ENCODE measurements around the gene FAT2.
"Not testable (repeated sequence)": the region's sequence is repeated elsewhere in the genome, so short reads cannot be mapped to it uniquely, and the experiment has no call there.

Gene FAT2

DNA sequence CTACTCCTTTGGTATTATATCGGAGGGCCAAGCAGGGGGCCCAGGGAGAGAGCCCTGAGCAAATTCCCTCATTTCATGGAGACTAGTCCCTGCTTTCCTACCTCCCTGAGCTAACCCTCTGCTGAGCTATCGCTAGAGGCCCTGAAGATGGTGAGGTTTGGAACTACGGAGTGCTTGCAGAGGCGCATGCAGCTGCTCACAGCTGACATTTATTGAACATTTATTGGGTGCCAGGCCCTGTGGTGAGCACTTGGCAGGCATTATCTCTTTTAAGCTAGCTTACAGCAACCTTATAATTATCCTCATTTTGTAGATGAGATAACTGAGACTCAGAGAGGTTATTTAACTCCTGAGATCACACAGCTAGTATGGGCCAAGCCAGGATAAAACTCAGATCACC lies 9.8 kb downstream of the FAT2 start:
- DNase-seq: no peak

DNA sequence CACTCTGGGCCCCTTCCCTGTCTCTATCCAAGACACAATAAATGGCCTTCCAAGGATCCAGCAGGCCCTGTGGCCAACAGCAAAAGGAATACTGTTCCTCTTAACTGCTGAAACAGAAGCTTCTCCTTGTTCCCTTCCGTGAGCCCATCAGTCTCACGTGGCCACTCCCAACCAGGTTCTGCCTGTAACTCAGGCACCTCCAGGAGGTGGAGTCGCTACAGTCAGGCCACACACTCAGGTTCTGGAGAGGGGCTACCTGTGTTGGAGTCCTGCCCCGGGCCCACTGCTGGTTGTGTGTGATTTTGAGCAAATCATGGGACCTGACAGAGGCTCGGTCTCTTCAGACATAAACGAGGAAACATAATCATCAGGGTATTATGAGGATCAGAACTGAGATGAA lies 10.3 kb downstream of the FAT2 start:
- no peak for DNase-seq

DNA sequence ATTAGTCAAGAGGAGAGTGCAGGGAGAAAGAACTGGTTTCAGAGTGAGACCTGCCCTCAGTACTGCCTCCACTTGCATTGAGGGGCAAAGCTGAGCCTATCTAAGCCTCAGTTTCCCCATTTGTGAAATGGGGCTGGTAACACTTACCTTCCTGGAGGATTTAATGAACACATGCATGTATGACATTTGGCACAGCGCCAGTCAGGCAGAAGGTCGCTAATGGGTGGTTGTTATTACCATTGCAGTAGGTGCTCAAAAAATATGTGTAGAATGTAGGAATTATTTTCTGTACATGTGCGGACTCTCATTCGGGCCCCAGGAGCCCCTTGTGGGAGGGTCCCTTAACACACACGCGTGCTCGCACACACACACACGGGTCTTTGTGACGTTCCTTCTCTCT lies 10.9 kb downstream of the FAT2 start:
- no peak for DNase-seq

DNA sequence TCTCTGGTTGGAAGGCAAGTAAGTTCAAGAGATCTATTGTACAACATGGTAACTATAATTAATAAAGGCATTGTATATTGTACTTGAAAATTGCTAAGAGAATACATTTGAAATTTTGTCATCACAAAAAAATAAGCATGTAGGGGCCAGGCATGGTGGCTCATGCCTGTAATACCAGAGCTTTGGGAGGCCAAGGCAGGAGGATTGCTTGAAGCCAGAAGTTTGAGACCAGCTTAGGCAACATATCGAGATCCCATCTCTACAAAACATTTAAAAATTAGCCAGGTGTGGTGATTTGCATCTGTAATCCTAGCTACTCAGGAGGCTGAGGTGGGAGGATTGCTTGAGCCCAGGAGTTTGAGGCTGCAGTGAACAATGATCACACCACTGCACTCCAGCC lies 12.0 kb downstream of the FAT2 start:
- not testable (repeated sequence) for DNase-seq

DNA sequence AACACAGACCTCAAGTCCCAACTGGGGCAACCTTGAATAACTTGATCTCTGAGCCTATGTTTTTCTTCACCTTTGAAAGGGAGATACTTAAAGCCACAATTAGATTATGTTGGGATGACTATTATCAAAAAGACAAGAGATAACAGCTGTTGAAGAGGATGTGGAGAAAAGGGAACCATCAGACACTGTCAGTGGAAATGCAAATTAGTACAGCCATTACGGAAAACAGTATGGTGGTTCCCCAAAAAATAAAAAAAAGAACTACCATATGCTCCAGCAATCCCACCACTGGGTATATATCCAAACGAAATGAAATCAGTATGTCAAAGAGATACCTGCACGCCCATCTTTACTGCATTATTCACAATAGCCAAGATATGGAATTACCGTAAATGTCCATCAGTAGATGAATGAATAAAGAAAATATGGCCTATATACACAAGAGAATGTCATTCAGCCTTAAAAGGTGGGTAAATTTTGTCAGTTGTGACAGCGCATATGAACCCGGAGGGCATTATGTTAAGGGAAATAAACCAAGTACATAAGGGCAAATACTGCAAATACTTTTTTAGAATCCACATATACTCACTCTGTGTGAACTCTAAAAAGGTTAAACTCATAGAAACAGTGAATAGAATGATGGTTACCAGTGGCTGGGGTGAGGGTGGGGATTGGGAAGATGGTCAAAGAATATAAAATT lies 12.7 kb downstream of the FAT2 start:
- no peak for DNase-seq

DNA sequence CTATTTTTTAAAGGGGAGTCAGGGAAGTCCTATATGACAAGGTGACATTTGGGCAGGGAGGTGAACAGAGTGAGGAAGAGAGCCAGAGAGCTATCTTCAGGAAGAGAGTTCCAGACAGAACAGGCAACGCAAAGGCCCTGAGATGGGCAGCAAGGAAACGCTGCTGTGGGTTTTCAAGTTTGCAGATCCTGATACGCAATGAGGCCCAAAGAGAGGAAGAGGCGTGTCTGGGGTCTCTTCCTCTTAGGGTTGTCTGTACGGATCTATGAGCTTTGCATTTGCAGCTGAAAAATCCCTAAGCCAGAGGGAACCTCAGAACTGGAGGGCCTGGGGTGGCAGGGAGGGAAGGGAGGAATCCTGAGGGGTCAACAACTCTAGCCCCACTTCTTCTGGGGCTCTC lies 13.6 kb downstream of the FAT2 start:
- no peak for DNase-seq

DNA sequence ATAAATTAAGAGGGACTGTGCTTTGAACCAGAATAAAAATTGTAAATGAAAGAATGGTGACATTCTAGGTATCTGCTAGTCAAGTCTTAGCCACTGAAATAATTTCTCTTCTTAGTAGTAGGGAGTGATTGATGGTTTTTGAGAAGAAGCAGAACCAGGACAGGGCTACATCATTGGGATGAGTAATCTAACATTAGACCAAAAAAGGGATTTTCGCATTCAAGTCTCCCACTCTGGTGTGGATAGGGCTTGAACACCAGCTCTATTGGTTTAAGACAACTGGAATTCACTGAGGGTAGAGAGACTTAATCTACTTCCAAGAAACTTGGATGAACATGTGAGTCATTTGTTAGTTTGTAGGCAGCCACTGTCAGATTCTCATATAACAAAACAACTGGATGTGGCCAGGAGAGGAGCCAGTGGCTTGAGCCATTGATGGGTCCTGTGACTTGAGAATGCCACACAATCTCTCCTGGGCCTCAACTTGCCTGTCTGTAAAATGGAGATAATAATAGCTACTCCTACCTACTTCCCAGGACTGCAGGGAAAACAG lies 16.6 kb downstream of the FAT2 start:
- no peak for DNase-seq

DNA sequence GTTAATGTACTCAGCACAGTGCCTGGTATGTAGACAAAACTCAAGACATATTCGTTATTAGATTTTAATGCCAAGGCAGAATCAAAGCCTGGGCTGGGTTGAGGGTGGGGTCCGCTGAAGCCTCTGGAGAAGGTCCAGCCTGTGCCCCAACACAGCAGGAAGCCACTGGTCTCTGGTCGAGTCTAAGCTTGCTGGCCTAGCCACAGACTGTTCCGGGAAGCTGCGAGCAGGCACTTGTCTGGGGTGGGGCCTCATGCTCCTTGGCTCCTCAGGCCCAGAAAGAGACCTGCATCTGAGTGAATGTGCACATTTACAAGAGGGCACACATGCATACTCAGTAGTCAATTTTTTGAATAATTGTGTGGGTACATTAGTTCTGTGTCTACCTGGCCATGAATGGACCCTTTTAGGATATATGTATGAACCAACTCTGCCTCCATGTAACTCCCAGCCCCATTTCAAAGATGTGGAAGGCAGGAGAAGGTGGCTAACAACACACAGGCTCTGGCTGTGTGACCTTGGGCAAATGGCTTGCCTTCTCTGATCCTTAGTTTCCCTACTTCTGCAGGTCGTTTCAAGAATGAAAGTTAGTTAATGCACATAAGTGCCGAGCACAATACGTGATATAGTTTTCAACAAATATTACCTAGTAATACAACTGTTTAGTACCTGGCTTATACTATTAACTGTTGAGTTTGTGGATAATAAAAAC lies 18.3 kb downstream of the FAT2 start:
- DNase-seq: no peak

DNA sequence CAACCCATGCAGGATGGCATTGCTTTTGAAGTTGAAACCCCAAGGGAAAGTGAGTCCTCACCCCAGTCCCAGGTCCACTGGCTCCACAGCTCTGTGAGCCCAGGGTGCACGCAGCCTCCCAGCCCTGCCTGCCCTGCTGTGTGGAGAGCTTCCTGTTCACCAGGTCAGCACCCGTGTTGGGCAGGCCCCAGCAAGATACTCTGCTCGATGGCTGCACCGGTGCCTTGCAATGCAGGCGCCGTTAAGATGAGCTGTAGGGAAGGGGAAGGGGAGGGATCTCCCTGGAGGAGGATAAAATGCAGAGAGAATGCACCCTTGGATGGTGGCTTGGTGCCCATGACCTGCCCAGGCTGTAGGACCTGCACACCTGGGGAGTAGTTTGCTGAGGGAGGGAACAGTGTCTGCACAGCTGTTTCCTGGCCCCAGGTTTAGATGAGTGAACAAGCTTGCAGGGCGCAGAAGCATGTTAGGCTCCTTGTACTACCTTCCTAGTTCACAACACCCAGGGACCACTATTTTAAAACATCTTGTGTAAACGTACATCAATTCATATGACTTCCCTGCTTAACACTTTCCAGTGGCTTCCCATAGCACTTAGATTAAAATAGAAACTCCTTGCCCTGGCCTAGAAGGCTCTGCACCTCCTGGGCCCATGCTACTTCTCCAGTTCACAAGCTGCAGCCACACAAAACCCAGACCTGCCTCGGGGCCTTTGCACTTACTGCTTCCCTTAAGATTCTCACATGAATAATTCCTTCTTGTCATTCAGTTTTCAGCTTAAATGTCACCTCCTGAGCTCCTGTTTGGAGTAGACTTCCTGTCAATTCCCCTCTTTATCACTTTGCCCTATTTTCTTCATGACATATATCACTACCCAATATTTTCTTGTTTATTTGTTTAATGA lies 19.6 kb downstream of the FAT2 start:
- DNase-seq: no peak

DNA sequence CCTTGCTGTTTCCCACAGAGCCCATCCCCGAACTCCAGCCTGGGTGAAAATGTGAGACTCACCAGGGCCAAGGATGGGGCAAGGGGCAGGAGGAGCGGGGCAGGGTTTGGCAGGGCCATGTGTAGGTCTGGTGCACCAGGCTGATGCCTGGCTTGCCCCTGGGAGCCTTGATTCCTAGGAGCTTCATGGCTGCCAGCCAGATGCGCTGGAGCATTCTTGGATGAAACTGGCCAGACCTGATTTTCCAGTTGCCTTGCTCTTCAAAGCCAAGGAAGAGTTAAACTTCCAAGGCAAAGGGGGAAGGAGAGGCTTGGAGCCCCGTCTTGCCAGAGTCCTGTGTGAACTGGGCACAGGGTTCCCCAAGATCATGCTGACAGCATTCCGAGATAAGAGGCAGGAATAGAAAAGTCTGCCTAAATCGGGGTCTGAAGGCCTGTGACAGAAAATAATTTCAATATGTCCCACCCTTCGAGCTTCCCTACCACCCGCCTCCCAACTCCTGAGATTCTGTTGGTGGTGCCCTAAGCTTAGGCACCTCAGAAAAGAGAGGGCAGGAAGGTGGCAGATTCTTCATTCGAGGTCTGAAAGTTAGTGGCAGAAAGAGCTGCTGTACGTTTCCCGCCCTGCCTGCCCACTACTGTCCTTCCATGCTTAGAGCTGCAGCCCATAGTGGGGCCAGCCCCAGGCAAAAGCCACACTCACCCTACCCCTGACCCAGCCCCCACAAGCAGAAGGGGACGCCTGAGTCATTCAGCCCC lies 20.4 kb downstream of the FAT2 start:
- DNase-seq: no peak

DNA sequence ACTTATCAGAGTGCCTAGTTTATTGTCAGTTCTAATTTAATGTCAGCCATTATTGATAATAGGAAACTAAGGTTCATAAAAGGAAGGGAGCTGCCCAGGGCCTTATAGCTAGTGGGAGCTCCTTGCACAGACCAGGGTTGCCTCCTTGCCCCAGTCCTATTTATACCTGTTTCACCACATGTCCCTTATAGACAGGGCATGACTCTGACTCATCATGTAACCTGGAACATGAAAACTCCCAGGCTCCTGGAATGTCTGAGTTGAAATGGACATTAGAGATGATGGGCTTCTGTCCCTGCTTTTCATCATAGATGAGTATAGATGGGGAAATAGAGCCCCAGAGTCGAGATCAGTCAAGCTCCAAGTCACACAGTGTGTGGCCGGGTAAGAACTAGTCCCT lies 21.1 kb downstream of the FAT2 start:
- DNase-seq: no peak

DNA sequence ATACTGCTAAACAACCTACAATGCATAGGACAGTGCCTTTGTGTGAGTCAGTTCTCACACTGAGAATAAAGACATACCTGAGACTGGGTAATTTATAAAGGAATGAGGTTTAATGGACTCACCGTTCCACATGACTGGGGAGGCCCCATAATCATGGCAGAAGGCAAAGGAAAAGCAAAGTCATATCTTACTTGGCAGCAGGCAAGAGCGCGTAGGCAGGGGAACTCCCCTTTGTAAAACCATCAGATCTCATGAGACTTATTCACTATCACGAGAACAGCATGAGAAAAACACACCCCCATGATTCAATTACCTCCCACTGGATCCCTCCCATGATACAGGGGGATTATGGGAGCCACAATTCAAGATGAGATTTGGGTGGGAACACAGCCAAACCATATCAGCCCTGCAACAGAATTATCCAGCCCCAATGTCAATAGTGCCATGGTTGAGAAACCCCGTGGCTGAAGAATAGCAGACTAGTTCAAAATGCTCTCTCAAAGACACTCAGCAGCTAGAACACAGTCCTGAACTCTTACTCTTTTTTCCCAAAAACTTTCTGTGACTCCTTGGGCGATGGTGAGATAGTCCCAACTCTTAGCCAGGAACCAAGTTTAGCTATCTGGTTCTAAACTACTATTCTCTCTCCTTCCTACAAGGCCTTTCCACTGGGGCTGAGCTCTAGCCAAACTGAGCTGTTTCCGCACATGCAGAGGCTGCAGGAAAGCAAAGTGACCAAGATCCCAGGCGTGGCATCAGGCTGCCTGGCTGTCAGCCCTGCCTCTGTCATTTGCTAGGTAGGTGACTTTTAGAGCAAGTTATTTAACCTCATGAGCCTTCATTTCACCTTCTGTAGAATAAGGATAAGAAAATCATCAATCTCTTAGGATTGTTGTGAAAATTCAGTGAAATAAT lies 21.7 kb downstream of the FAT2 start:
- DNase-seq: no peak

DNA sequence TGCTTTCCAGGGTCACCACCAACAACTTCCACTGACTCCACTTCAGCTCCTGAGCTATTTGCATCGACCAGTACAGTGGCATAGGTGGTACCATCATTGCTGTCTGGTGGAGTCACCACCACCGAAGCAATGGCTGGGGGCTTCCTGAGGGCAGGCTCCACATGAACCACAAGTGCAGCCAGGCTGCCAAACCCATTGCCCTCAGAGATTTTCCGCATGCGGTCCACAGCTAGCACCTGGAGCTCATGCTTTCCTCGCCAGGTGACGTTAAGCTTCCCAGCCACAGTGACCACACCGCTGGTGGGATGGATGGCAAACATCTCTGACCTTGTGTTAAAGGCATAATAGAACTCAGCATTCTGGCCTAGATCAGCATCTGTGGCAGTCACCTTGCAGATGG lies 23.1 kb downstream of the FAT2 start:
- no peak for DNase-seq

DNA sequence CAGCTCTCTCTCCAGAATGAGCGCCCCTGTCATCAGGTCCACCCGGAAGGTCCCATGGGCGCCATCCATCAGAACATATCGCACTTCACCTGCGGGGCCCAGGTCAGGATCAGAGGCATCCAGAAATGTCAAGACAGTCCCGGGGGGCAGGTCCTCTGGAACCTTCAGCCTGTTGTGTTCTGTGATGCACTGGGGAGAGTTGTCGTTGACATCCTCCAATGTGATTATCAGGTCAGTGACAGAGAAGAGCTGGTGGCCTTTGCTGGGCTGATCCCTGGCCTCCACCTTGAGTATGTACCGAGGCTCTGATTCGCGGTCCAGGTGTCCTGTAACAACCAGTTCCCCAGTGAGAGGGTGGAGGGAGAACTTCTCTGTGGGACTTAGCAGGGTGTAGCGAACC lies 25.2 kb downstream of the FAT2 start:
- no peak for DNase-seq

DNA sequence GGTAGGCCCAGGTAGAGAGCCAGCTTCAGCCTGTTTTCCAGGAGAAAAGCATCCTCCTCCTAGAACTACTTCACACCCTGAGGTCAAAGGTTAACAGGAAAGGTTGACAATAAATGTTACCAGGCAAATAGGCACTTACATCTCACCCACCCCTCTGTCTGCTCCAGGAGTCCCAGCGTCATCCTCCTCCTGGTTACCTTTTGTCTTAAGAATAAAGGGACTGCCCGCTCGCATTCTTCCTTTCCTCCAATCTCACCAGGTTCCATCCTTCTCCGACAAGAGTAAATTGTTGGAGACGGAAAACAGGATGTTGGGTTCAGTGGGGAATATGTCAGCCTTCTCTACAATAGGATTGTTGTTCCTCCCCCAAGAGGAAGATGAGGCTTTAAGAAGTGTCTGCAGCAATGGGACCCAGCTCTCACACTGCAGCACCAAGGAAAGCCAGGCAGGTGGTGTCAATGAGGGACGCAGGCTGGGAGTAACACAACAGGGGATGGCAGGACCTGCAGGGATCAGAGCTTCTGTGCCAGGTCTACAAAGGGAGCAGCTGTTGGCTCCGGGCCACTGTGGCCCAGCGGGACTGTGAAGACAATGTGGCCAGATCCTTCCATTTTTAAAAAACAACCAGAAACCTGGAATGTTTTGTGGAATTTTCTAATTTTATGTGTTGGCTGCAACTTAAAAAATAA lies 29.0 kb downstream of the FAT2 start:
- no peak for DNase-seq

DNA sequence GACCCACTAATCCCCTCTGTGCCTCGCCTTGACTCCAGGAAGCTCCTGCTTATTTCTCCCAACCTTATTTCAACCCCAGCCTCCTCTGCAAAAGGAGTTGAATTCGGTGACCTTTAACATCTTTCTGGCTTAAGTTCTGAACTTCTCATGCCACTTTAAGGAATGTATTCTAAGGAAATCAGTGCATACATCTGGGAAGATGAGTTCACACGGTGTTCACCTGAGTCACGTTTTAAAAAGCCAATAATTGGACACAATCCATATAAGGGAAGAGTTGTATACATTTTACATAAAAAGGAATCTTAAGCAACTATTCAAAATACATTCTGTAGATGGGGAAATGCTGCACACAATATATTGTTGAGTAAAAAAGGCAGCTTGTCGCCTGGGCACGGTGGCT lies 33.2 kb downstream of the FAT2 start:
- no peak for DNase-seq

DNA sequence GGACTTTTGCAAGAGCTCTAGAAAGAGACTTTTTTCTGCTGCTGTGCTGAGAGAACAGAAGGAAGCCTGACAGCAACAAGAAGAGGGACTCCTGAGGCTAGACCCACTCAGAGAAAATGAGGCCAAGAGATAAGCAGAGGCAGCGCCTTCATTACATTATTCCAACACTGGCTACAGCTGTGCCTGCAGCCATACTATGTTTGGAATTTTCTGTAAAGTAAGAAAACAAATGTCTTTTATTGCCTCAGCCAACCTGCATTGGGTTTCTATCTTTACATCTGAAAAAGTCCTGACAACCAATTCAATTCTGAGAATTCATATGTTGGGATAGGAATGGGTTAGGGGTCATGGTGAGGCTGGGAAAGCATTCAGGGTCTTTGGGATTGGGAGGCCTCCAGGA lies 33.7 kb downstream of the FAT2 start:
- no peak for DNase-seq

DNA sequence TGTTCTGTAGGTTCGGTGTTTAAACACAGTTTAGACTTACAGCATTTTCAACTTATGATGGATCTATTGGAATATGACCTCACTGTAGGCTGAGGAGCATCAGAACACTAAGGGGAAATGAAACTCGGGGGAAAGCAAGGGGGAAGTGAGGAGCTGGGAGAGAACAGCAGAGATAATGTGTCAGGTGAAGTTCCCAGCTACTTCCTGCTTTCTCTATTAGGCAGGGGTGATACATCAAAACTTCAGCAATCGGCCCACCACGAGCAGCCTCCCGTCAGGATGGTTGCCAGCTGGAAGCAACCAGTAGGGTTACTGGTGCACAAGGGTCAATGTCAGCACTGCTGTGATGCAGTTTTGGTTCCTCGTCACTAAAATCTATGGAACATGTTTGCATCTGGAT lies 34.3 kb downstream of the FAT2 start:
- no peak for DNase-seq

DNA sequence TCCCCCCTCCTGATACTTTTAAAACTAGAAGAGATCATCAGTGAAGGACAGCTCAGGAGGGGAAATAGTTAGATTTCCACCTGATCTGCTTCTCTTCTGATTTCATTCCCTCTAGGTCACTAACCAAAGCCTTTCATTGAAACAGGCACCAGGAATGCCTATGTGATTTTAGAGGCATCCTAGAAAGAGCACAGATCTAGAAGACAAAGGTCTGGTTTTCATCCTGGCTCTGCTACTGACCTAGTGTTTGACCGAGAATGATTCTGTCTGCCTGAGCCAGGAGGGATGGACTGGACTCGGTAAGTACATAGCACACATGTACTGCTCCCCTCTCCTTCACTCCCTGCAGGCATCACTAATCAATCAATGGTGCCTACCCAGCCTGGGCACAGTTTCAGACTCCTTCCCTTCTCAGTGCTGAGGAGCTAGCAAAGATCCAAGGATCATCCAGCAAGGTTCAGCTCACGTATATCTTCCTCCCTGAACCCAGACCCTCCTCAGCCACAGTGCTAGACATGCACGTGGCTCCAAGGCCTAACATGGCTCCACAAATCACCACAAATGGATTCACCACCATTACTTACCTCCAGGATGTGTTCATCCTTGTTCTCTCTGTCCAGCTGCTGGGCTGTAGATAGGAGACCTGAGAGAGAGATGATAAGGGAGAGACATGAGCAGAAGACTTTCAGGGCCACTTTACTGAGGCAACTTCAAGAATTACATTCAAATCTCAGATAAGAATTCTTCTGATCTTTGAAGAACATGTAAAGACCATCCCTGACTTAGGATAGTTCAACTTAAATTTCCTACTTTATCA lies 35.2 kb downstream of the FAT2 start:
- DNase-seq: no peak

DNA sequence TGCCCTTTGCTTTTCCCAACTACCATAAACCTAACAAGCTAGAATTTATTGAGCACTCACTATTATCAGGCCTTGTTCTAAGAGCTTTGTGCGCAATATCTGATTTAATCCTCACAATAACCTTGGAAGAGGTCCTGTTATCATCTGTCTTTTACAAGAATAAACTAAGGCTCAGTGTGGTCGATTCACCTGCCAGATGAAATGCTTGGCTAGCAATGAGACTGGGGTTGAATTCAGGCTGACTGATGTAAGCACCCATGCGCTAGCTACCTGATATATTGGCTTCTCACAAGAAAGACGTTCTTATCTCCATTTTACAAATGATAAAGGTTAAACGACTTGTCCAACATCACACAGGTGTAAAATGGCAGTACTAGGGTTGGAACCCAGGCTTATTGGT lies 37.4 kb downstream of the FAT2 start:
- DNase-seq: no peak
